GM21786 (cell line): ENCODE data around the gene DGUOK.

ENCODE experiments used
- ATAC-seq: cut with Tn5 transposase; IDR thresholded peaks from one replicate; pipeline ENCODE4 v1.9.1; 2021; ENCODE audit not compliant: unreplicated experiment

The DGUOK gene

GRCh38 chr2:73993778-73994177, 67.1 kb downstream of the DGUOK start:
- ATAC-seq = no peak

GRCh38 chr2:73994178-73994831, 67.6 kb downstream of the DGUOK start:
- no peak for ATAC-seq

DNA sequence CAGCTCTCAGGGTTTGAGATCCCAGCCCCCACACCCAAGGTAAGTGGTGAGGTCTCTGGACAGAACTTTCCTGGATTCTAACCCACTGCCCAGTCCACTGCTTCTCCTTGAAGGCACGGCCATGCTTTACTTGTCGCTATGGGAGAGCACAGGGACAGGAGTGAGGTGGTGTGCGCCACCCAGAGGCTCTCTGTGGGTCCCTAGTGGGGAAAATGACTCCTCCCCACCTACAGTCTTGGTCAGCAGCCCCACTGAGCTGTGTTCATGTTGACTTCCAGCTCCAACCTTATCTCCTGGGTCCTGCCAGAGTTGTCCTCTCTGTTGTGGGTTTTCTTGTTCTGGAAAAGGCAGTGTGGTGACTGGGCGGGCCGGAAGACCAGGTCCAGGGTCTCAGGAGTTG, 69.1 kb downstream of the DGUOK start:
- ATAC-seq = no peak

- no peak for ATAC-seq
These were observed 71.1 kb downstream of the DGUOK start for GRCh38 chr2:73997813-73998212.

- no peak for ATAC-seq
These were observed 71.8 kb downstream of the DGUOK start for GRCh38 chr2:73998451-73998850.

GRCh38 chr2:73998933-73999332, 72.3 kb downstream of the DGUOK start:
- no peak for ATAC-seq

DNA sequence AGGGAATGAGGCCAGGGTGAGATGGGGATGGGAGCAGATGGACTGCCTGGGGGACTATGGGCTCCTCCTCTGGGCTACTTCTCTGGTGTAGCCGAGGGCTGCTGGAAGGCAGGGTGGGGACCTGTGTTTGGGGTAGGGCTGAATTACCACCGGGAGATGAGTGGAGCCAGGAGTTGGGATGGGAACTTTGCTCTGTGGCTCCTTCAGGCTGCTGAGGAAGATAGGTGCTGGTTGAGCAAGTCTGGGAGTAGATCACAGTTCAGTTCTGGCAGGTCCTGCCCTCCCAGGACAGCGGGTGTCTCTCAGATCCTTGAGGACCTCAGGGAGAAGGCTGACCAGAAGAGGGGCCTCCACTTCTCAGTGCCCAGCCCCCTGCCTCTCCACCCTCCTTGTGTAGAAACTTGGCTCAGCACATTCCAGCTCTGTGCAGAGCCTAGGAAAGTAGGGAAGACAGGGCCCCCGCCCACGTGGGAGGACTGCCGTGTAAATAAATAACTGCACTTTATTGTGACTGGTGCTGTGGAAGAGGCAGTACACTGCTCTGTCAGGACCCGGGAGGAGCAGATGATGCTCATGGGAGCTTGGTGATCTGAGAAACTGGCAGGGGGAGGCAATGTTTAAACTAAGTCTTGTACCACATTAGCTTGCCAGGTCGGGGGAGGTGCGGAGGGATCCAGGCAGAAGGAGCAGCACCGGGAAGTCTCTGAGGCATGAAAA, 73.4 kb downstream of the DGUOK start:
- no peak for ATAC-seq

DNA sequence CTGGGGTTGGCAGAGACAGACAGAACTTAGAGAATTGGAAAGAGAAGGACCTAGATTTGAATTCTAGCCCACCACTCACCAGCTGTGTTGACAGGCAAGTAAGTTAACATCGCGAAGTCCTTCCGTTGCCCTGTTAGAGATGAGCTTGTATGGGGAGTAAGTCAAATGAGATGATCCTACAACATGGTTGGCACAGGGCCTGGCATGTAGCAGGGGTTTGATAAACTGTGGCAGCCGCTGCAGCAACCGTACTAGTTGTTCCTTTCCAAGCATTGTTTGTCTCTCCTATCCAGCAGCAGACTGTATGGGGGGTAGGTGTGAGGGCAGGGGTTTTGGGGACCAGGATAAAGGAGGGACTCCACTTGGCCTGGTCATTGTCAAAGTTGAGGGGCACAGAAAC, 74.0 kb downstream of the DGUOK start:
- no peak for ATAC-seq

DNA sequence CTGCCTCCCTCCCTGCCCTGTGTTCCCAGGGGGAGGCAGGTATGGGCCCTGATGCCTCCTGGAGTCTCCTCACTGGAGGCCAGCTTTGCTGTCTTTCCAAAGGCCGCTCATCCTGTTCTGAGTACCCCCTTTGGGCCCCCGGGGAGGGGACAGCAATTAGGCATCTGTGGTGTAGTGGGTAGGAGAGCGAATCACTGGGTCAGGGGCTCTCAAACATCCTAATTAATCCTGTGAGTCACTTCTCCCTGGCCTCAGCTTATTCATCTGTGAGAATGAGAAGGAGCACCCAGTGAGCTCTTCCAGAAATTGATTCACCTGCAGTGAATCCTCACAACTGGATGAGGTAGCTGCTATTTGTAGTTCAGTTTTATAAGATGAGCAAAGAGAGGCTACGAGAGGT, 74.4 kb downstream of the DGUOK start:
- no peak for ATAC-seq

DNA sequence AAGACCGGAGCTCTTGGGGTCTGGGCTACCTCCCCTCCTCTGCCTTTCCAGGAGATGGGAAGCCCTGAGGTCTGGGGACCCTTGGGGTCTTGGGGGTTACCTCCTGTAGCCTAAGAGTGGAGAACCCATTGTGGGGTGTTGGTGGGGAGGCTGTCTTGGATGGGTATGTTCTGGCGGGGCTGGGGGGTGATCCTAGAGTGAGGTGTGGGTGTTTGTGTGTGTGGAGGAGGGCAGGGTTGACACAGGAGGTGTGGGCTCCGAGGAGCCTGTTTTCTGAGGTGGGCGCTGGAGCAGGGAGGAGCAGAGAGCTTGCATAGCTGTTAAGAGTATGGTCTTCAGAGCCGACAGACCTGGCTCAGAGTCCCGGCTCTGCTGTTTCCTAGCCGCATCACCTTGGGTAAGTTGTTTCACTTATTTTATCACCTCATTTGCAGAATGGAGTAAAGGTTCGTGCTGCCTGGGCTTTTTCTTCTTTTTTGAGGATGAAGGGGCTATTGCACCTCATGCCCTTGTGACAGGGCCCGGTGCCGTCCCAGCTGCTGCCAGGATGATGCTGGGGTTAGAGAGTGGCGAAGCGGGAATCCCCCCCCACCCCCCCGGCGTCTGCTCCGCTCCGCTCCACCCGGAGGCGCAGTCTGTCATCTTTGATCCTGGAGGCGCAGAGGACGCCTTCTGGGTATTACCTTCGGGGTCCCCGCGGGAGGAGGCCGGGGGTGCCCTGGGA, 75.3 kb downstream of the DGUOK start:
- peak; percentile 45 for ATAC-seq

DNA sequence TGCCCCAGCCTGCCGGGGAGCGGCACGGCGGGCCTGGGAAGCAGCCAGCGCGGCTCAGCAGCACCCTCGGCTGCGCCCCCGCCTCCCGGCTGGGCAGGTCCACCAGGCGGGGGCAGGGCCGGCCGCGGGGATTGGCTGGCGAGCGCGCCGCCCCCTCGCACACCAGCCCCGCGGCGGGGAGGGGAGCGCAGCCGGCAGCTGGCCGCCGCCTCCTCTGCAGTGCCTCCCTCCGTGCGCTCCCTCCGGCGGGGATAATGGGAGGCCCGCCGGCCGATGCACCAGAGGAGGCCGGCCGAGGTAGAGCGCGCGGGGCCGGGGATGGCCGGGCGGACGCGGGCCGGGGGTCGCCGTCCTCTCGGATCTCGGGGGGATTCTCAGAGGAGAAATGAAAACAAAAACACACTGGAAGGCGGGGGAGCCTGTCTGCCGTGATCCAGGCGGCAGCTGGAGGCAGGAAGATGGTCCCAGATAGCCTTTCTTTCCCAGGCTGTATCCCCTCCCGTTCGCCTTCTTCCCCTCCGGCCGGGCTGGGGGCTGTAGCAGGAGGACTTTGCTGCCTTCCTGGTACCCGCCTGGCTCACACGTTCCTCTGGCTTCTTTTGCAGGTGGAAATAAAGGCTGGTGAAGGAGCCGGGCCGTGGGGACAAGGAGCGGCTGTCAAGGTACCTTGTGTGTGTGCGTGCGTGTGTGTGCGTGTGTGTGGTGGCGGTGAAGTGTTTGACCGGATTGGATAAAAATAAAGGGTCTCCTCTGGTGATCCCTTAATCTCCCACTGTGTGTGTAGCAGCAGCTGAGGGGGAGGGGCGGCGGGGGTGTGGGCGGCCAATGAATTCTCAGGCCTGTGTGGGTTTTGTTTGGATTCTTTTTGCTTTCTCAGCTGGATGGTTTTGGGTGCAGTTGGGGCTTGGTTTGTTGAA, 76.1 kb downstream of the DGUOK start:
- peak; percentile 89 for ATAC-seq

DNA sequence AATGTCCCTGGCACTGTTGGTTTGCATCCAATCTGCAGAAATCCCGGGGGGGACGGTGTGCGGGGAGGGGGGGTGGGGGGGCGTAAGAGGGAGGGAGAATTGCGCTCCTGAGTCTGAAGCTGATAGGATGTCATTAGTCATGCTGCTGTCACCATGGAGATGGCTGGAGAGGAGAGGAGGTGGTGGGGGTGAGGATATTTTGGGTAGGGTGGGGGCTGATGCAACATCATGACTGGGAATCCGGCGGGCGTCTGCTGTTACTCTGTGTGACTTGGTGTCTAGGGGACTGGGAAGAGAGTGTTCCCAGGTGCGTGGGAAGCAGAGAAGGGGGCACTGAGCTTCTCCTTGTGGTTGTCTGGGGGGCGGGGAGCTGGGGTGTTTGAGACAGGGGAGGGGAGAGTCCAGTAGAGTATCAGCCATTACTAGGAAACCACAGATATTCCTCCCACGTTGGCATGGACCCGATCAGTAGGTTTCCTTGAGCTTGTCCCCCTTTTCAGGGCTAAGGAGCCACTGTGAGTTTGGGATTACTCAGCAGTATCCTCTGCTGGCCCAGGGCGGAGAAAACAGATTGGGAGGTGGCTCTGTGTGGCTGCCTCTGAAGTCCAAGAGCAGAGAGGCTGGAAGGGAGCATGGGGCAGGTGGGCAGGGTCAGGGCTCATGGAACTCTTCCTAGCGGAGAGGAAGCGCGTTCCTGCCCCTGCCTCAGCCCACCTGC, 77.0 kb downstream of the DGUOK start:
- no peak for ATAC-seq

- no peak for ATAC-seq
These were observed 77.8 kb downstream of the DGUOK start for GRCh38 chr2:74004212-74005182.

GRCh38 chr2:74005786-74006185, 79.1 kb downstream of the DGUOK start:
- no peak for ATAC-seq

- no peak for ATAC-seq
These were observed 79.8 kb downstream of the DGUOK start for GRCh38 chr2:74006459-74006858.

- ATAC-seq = no peak
These were observed 80.4 kb downstream of the DGUOK start for GRCh38 chr2:74007121-74007520.

DNA sequence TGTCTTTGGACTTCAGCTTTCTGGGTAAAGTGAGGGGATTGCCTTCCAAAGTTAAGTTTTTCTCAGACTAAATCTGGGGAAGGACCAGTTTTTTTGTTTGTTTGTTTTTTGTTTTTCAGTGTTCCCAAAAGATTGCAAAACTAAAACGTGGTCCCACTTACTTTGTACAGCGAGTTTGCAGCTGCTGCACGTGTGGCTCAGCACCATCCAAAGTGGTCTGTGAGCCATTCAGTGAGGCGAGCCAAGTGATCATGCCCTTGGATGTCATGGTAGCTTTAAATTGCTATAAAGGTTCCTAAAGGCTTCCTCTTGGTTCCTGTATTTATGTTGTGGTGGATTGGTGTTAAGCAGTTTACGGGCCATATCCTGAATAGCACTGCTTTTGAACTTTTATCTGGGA, 81.0 kb downstream of the DGUOK start:
- no peak for ATAC-seq
